CD4-positive, alpha-beta T cell (primary cell): ENCODE results near the gene NHSL2. TPM values are rescaled to one million over a fixed set of nuclear protein-coding genes. Genes with fewer than 3 reads are reported as not detected.

Source experiments
- ATAC-seq: fragments of 200-7000 bp; cut with Tn5 transposase; one replicate; pipeline ENCODE4 v1.10.0; 2022; ENCODE audit warnings: mild to moderate bottlenecking; ENCODE audit not compliant: poor library complexity
- CTCF ChIA-PET: fragments of 350-600 bp; sonication (Branson Sonifier 250); formaldehyde crosslinking; loops from one replicate; lab custom pipeline; 2021; ENCODE audit warnings: antibody characterized with exemption, inconsistent platforms; lab: Charles Lee
- POLR2A ChIA-PET: fragments of 350-600 bp; sonication (Branson Sonifier 250); formaldehyde crosslinking; loops from one replicate; lab custom pipeline; 2021; ENCODE audit warnings: antibody characterized with exemption, inconsistent platforms; lab: Charles Lee
- DNase-seq, 14 experiments: peaks; one replicate each; pipeline ENCODE4 v3.0.0-alpha.2; 2013 to 2020; ENCODE audit warnings: mixed read lengths in 2 of 14
- H3K27ac ChIP-seq, 2 donors: one replicate each; pipeline versions ENCODE4 v1.5.1 to v1.7.0; 2013; ENCODE audit warnings: low read length in 2 of 2, low read depth in 1 of 2, mild to moderate bottlenecking in 1 of 2
- H3K27me3 ChIP-seq, 2 experiments: 1 replicate in 1 of 2; 2 replicates in 1 of 2; pipeline versions ENCODE4 v1.6.1 to v1.7.0; 2013; ENCODE audit warnings: low read length in 2 of 2, control low read depth in 1 of 2, mild to moderate bottlenecking in 1 of 2, moderate library complexity in 1 of 2; ENCODE audit not compliant: insufficient read depth in 2 of 2, control insufficient read depth in 1 of 2
- H3K36me3 ChIP-seq: one replicate; pipeline ENCODE4 v1.6.1; 2013; ENCODE audit warnings: low read length, control low read depth; ENCODE audit not compliant: insufficient read depth
- H3K4me1 ChIP-seq: one replicate; pipeline ENCODE4 v1.6.1; 2013; ENCODE audit warnings: low read length, control low read depth; ENCODE audit not compliant: insufficient read depth
- H3K4me3 ChIP-seq: one replicate; pipeline ENCODE4 v1.5.1; 2013; ENCODE audit warnings: mild to moderate bottlenecking, low read length, moderate library complexity
- H3K9me3 ChIP-seq, 2 experiments: 1 replicate in 1 of 2; 2 replicates in 1 of 2; pipeline versions ENCODE4 v1.6.1 to v1.7.0; 2013; ENCODE audit warnings: low read length in 2 of 2, mild to moderate bottlenecking in 2 of 2, control low read depth in 1 of 2, moderate library complexity in 1 of 2; ENCODE audit not compliant: control insufficient read depth in 1 of 2, insufficient read depth in 1 of 2
- H3K27ac Mint-ChIP-seq: one replicate; pipeline ENCODE4 v1.8.0; 2020; ENCODE audit warnings: mixed read lengths
- H3K27me3 Mint-ChIP-seq: one replicate; pipeline ENCODE4 v1.8.0; 2021; ENCODE audit warnings: mixed read lengths
- H3K36me3 Mint-ChIP-seq: one replicate; pipeline ENCODE4 v1.8.0; 2021; ENCODE audit warnings: low read depth, mixed read lengths
- H3K4me1 Mint-ChIP-seq: one replicate; pipeline ENCODE4 v1.8.0; 2021; ENCODE audit warnings: low read depth, mixed read lengths
- H3K4me3 Mint-ChIP-seq: one replicate; pipeline ENCODE4 v1.8.0; 2020; ENCODE audit warnings: mild to moderate bottlenecking, mixed read lengths
- H3K9me3 Mint-ChIP-seq: one replicate; pipeline ENCODE4 v1.8.0; 2020; ENCODE audit warnings: mixed read lengths
- intact Hi-C, 2 experiments: fragments of 100-400 bp; cut with DNase I in 1 of 2; cut with micrococcal nuclease in 1 of 2; formaldehyde crosslinking; loops; one replicate each; pipeline versions ENCODE4 v1.15.1 to v1.9.0; 2023 to 2025; cut with DNase I, micrococcal nuclease
- total RNA-seq, 174 experiments: library from RNA in 2 of 174; stranded (reverse) in 2 of 174; gene quantifications; one replicate each; pipeline ENCODE4 v1.2.3 and lab custom pipeline; 2021 to 2026
- TF ChIP-seq, protein P1 (sequence below): fragments of 200-600 bp; IDR thresholded peaks from one replicate; pipeline ENCODE4 v1.8.0; 2022; ENCODE audit warnings: antibody characterized with exemption, mild to moderate bottlenecking

Gene NHSL2
- total RNA-seq, 2 experiments from 2014 or later, result 1.3 to 1.5 TPM

DNA sequence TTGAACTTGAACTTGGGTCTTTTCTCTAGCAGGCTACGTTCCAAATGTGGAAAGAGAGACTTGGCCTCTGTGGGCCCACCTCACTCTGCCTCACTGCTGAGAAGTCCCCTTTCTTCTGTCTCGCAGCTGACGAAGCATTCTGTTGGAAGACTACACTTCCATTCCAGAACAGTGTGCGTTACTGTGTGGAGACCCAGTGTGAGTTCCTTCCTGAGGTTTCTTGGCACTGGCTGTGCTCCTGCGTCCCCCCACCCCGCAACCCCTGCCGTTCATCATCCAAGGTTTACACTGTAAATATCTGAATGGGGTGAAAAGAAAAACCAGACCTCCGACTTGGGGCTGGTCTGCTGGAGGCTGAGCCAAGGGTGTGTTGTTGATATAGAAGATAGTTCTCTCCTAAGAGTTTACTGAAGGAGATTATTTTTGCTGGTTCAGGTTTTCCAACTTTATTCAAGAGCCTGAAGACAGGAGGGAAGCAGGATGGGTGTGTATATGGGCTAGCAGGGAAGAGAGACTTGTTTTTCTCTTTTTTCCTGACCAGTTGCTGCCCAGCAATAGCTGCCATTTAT lies 34.7 kb downstream of the NHSL2 start:
- no peaks in the 10 kb centered on the region for H3K36me3 ChIP-seq
- Mint-ChIP-seq H3K36me3 (no peaks in the 10 kb centered on the region), H3K4me1 (no peaks in the 10 kb centered on the region), H3K9me3 (no peaks in the 10 kb centered on the region), H3K27me3 (no peaks in the 10 kb centered on the region), H3K27ac (no peak overlapping the region), H3K4me3 (no peak overlapping the region)
- no peak overlapping the region for H3K27ac ChIP-seq
- intact Hi-C loops, result no loop called here
- DNase-seq (no peak), ATAC-seq (no peak)
- POLR2A ChIA-PET, result no interaction called here
- no peaks in the 10 kb centered on the region for H3K9me3 ChIP-seq
- no peaks in the 10 kb centered on the region for H3K4me1 ChIP-seq
- H3K27me3 ChIP-seq, result no peaks in the 10 kb centered on the region
- TF ChIP-seq, protein P1, sequence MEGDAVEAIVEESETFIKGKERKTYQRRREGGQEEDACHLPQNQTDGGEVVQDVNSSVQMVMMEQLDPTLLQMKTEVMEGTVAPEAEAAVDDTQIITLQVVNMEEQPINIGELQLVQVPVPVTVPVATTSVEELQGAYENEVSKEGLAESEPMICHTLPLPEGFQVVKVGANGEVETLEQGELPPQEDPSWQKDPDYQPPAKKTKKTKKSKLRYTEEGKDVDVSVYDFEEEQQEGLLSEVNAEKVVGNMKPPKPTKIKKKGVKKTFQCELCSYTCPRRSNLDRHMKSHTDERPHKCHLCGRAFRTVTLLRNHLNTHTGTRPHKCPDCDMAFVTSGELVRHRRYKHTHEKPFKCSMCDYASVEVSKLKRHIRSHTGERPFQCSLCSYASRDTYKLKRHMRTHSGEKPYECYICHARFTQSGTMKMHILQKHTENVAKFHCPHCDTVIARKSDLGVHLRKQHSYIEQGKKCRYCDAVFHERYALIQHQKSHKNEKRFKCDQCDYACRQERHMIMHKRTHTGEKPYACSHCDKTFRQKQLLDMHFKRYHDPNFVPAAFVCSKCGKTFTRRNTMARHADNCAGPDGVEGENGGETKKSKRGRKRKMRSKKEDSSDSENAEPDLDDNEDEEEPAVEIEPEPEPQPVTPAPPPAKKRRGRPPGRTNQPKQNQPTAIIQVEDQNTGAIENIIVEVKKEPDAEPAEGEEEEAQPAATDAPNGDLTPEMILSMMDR, result no peak
- H3K4me3 ChIP-seq, result no peak overlapping the region
- CTCF ChIA-PET, result interaction anchor here (0.6 kb wide), 1 partner anchor 44 kb away, joined by 3 read pairs; no protein-coding TSS in a partner anchor

DNA sequence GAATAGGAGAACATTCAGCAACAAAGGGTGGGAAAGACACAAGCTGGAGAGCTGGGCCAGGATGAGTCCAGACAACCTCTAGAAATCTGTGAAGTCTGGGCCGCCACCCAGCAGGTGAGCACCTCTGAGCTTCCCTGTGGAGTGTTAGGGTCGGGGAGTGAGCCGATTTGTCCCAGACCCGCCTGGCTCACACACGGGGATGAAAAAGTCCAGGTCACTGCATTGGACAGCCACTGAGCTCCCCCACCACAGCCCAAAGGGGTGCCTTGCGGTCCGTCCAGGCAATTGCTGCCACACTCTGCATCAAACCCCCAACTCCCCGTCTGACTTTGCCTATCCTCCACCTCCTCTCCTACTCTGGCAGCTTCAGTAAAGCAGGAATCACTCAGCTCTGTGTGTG lies 38.7 kb downstream of the NHSL2 start:
- POLR2A ChIA-PET, result no interaction called here
- no peak overlapping the region for H3K4me3 Mint-ChIP-seq

DNA sequence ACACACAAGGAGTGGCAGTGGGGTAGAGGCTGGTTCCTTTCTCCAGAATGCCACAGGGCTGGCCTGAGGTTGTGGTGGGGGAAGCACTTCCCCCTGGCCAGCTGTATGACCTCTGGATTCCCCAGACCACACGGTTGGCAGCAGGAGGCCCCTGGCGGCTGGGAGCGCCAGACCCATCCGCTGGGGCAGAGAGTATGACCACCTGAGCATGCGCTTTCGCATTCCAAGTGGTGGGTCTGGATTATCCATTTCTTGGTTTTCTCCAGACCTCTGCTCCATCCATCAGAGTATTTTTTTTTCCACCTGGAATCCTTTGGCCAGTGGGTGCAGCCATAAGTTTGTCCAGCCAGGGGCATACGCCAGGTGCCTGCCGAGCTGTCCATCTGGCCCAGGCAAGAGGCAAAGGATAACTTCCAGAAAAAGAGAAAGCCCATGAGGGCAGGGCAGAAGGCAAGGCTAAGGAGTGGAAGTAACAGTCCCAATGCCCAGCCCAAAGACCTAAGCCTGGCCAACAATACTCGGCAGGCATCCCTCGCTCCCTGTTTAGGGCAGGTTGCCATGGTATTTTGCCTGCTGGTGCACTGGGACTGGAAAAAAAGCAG lies 39.3 kb downstream of the NHSL2 start:
- Histone ChIP-seq H3K36me3 (no peaks in the 10 kb centered on the region), H3K27ac (no peak overlapping the region), H3K9me3 (no peaks in the 10 kb centered on the region), H3K4me1 (no peaks in the 10 kb centered on the region), H3K4me3 (no peak overlapping the region), H3K27me3 (no peaks in the 10 kb centered on the region)
- H3K4me1 Mint-ChIP-seq, result no peaks in the 10 kb centered on the region
- no peak overlapping the region for H3K4me3 Mint-ChIP-seq
- TF ChIP-seq, protein P1, result no peak
- no peak overlapping the region for H3K27ac Mint-ChIP-seq
- CTCF ChIA-PET, result no interaction called here
- DNase-seq (no peak), ATAC-seq (no peak)
- intact Hi-C loops, result no loop called here
- POLR2A ChIA-PET, result no interaction called here
- H3K9me3 Mint-ChIP-seq, result no peaks in the 10 kb centered on the region
- H3K36me3 Mint-ChIP-seq, result no peaks in the 10 kb centered on the region
- no peaks in the 10 kb centered on the region for H3K27me3 Mint-ChIP-seq

More for the DNA sequence above, 38.7 kb downstream of the NHSL2 start:
- Mint-ChIP-seq H3K27ac (no peak overlapping the region), H3K9me3 (no peaks in the 10 kb centered on the region), H3K4me1 (no peaks in the 10 kb centered on the region), H3K27me3 (no peaks in the 10 kb centered on the region), H3K36me3 (no peaks in the 10 kb centered on the region)
- intact Hi-C loops, result no loop called here
- TF ChIP-seq, protein P1, result no peak
- no peak overlapping the region for H3K27ac ChIP-seq
- H3K4me3 ChIP-seq, result no peak overlapping the region
- DNase-seq (no peak), ATAC-seq (no peak)
- CTCF ChIA-PET, result no interaction called here
- H3K27me3 ChIP-seq, result no peaks in the 10 kb centered on the region
- no peaks in the 10 kb centered on the region for H3K9me3 ChIP-seq
- no peaks in the 10 kb centered on the region for H3K36me3 ChIP-seq
- no peaks in the 10 kb centered on the region for H3K4me1 ChIP-seq
